A204.1 (cell line): ENCODE measurements around the gene MPHOSPH8.
"Not testable (repeated sequence)": the region's sequence is repeated elsewhere in the genome, so short reads cannot be mapped to it uniquely, and the experiment has no call there.

Source experiments
- FAIRE-seq: peaks from 2 replicates; lab custom pipeline; 2012; peaks lifted over from hg19 to GRCh38; lab: Jason Lieb, UNC

The MPHOSPH8 gene

DNA sequence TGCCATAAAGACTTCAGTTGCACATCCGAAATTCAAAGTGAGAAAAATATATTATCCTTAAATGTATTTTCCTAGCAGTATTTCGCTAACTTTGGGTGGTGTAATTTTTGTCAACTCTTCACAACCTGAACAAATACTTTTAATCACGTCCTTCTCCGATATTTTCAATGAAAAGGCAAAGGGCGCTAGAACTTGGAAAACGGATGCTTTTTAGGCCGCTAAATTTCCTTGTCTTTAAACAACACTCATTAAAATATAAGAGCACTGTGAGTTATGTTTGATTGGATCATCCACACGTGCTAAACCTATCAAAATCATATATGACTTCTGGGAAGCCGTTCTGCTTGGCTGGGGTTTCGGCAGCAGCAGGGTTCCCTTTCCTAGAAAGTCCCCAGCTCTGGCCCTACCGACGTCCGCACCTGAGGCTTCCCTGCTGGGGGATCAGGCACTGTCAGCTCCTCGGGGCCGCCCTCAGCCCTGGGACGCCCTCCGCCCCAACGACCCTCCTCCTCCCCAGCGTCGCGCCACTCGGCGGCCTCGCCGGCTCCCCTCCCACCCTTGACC lies 462 bp upstream of the MPHOSPH8 start:
- no peak for FAIRE-seq

DNA sequence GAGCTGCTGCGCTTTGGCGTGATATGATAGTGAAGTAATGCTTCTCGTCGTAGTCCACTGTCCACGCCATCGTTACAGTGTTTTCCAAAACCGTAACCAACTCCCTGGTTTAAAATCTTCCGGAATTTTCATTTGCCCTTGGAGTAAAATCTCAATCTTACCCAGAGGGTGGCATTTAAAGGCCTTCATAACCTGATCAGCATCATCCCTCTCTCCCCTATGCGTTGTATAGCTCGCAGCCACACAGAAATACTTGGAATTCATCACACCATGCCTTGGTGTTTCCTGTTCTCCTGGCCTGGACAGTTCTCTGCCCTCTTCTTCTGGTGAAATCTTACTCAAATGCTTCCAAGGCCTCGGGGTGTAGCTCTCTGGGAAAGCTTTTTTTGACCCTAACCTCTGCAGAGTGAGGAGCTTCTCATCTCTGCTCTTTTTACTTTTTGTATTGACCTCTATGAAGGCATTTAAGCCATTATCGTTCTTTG lies 839 bp downstream of the MPHOSPH8 start:
- FAIRE-seq, result no peak

DNA sequence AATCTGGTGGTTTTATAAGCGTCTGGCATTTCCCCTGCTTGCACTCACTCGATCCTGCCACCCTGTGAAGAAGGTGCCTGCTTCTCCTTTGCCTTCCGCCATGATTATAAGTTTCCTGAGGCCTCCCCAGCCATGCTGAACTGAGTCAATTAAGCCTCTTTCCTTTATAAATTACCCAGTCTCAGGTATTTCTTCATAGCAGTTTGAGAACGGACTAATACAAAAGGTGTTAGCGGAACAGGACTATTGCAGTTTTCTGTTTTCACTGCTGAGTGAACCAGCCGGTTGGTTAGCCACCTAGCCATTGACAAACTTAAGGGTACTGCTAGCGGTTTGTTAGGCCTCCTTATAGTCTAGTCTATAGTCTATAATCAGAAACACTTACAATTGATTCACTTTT lies 2.5 kb downstream of the MPHOSPH8 start:
- not testable (repeated sequence) for FAIRE-seq

DNA sequence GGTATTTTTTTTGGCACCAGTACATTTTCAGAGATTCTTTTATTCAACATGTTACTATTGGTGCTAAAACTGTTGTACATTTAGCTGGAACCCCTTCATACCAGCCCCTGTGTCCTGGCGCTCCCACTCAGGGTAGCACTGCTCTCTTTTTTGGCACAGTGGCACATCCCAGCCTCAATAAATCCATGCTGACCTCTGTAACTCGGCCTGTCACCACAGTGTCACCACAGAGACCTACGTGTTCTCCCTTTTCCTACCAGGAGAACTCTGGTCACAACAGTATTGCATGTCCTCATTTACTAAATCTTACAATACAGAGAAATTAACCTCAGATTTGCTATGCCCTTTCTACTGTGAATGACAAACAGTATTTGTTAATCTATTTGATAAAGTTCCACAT lies 10.2 kb downstream of the MPHOSPH8 start:
- no peak for FAIRE-seq

DNA sequence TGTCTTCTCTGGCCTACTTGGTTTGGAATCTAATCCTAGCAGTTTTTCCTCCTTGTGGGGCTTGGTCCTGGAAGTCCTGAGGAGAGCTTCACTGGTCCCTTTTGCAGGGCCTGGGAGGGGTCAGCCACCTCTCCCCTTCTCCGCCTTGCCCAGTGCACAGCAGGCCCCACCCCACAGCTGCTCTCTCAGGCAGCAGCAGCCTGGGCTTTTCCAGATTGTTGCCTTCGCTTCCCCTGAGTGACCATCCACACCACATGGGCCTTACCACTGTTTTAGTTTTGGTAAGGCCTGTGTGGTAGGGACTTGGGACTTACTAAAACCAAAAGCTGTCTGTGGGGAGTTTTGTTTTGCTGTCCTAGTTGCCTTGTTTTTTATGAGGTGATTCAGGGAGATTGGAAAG lies 11.5 kb downstream of the MPHOSPH8 start:
- FAIRE-seq, result no peak

DNA sequence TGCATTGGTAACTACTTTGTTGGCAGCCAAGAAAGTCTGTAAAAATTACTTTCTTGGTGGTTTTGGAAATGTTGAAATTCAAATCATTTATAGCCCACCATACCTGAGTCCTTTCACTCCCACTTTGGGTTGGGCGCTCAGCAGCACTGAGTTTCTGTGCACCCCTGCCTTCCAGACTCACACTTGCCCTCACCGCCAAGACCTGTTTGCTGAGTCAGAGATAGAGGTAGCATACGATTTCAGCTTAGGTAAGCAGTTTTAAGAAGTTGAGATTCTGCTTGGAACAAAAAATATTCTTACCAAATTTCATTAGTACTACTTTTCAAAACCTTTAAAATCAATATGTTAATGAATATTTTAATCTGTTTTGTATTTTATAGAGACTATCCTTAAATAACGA lies 12.6 kb downstream of the MPHOSPH8 start:
- no peak for FAIRE-seq

DNA sequence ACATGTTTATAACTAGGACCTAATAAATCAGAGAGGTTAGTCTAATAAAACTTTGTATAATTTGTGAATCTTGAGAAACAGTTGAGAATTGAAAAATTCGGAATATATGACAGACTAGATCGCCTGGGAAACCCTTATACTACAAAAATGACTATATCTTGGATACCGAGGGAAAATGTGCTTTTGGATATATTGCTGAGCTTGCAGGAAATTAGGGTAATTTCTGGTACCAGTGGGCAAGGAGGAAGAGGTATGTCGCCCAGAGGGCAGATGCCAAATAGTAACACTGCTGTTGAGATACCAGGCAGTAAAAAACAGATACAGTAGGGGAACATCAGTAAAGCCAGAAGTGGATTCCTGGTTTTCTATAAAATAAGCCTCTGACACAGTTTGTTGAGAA lies 17.3 kb downstream of the MPHOSPH8 start:
- FAIRE-seq, result no peak

DNA sequence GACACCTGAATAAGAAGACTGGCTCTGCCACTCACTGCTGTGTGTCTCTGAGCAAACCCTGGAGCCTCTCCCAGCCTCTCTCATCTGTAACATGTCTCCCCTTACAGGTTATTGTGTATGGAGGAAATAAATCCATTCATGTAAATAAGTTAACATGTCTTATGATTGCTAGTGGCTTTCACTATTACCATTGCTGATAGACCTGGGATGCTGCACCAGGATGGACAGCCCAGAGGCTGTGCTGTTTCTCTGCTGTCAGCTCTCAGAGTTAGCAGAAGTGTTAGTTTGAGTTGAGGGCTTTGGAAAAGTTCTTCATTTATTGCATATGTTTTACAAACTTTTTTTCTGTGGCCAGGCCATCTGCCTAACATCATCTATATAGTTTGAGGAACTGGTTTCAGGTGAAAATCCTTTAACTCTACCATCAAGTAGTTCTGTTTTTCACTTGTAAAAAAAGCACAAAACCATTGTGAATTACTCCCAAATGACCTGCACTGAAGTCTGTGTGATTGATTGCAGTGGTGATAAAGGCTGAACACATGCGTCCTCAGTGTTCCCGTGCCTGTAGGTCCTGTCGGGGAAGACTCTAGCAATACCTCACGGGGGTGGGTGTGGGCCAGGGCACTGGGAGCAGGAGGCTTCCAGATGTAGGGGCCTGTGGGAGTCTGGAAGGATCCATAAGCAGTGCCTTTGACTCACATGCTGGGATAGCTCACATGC lies 24.6 kb downstream of the MPHOSPH8 start:
- no peak for FAIRE-seq

DNA sequence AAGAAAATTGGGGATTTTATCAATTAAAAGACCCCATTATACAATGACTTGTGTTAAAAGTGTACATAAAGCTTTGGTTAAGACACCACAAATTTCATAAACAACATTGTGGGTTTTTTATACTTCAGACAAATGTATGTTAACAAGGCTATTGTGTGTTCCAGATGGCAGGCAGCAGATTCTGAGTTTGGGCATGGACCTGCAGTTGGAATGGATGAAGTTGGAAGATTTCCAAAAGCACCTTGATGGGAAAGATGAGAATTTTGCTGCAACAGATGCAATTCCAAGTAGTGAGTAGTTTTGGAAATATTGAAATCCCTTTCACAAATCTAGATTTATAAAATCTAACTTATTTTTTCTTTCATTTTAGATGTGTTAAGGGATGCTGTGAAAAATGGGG lies 25.4 kb downstream of the MPHOSPH8 start:
- FAIRE-seq, result no peak

DNA sequence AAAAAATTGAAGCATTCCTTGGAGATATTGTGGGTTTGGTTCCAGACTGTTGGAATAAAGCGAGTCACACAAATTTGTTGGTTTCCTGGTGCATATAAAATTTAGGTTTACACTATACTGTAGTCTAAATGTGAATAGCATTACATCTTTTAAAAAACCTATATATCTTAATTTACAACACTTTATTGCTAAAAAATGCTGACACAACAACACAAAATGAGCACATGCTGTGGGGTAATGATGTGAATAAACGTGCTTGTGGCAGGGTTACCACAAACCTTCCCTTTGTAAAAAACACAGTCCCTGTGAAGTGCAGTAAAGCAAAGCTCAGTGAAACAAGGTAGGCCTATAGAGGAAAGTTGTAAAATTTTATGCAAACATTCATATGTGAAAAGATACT lies 27.7 kb downstream of the MPHOSPH8 start:
- no peak for FAIRE-seq

DNA sequence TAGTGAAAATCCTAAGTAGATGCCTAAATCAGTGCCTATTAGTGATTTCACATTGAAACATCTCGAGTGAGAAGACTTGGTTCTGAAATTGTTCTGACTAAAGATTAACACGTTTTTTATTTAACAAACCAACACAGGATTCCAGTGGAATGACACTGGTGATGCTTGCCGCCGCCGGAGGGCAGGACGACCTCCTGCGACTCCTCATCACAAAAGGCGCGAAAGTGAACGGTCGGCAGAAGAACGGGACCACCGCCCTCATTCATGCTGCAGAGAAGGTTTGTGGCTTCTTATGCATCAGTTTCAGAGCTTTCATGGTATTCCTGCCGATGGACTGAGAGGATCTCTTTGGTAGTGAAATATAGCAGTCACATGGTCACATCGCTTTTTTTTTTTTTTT lies 28.1 kb downstream of the MPHOSPH8 start:
- no peak for FAIRE-seq

DNA sequence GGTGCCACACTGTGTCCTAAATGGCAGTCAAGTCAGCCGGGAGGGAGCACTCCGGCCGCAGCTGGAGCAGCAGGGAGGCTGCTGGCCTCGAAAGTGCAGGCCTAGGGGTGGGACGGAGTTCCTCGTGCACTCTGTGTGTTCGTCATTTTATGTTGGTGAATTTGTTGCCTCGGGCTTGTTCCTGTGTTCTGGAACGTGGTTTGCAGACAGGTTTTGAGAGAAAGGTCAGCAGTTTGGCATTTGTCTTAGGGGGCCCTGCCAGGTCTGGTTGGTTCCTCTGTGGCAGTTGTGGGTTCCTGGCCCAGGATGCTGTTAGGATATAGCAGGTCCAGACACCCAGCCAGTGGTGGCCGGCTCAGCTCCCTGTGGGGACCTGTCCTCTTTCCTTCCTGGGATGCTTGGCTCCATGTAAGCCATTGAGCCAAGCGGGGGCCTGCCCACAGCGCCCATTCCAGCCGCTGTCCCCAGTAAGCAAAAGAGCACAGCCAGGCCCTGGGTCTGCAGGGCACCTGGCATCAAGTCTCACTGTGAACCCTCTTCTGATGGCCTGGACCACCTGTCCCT lies 30.0 kb downstream of the MPHOSPH8 start:
- FAIRE-seq, result no peak

DNA sequence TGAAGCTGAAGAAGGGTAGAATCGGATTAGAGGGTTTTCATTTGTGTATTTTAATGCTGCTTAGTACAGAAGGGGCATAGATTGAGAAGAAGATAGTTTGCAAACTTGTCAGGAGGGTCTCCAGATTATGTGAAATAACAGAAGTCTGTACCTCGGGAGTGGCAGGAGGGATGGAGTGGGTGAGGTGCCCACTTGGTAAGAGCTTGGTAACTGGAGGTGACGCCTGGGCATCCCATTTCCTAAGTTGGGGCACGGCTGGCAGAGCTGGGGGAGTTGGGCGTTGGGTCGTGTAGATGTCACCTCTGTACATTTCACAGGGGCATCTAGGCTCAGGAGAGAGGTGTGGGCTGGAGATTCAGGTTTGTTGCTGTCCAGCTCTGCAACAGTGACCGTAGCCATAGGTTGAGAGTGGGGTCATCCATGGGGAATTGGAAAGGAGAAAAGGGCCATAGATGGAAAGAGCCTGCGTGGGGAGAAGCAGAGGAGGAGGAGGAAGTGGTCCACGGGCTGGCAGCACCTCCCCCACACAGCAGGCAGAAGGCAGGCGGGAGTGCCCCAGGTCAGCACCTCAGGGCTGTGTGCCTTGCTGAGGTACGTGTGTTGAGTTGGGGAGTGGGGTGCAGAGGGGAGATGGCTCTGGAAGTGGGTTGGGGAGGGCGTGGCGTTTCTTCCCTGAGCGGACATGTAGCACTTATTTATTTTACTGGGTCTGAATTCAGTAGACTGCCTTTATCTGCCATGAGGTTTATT lies 31.2 kb downstream of the MPHOSPH8 start:
- no peak for FAIRE-seq

DNA sequence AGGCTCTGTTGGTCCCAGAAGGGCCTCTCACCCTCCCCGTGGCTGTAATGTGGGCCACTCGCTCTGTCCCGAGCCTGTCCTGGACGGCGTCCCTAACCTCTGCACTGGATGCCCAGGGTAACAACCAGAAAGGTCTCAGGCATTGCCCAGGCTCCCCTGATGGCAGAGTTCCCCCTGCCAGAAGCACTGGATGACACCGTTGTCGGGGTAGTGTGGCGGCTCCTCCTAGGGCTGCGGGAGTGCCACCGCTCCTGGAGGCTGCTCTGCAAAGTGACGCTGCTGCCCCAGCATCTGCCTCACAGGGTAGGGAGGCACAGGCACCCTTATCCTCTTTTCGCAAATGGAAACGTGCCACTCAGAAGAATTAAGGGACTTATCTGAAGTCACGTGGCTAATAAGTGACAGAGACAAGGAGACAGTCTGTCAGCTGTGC lies 32.0 kb downstream of the MPHOSPH8 start:
- FAIRE-seq, result no peak

DNA sequence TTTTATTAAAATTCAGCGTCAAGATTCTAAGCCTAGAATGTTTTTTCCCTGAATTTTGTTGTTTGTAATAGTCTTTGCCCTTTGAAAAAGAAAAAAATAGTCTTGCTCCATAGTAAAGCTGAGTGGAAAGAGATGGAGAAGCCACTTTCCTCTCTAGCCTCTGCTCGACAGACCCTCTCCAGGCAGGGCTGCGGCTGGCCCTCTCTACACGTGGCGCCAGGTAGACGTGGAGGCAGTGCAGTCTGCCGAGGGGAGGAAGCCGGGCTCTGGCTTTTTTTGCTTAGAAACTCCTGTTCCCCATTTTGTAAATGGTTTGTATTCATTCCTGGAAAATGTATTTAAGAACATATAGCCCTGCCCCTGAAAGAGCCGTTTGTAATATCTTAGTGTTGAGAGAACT lies 35.3 kb downstream of the MPHOSPH8 start:
- no peak for FAIRE-seq

DNA sequence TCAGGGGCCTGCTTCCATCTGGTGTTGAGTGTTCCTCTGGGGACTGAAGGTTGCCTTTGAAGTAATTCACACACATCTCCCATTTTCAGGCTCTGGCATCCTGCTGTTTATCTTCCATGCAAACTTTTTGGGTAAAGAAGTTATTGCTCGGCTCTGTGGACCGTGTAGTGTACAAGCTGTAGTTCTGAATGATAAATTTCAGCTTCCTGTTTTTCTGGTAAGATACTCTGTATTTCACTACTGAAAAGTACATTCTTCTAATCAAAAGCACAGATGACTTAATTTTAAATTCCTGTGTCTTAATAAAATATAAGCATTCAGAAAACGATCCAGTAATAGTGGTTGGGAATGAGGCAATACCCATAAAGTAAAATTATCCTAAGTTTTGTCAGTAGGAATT lies 36.7 kb downstream of the MPHOSPH8 start:
- FAIRE-seq, result no peak

DNA sequence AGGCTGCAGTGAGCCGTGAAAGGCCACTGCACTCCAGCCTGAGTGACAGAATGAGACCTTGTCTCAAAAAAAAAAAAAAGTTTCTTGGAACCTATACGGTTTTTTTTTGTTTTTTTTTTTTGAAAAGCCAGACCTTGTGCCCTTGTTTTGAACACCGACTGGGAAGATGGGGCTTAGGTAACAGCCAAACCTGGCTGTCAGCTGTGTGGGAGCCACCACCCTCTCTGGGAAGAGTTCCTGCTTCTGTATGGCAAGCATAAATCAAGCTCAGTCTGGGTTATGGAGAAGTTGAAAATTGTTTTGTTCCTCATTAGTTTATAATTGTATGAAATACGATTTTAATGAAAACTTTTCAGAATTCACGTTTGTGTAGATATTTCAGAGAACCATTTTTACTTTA lies 39.5 kb downstream of the MPHOSPH8 start:
- FAIRE-seq, result no peak

DNA sequence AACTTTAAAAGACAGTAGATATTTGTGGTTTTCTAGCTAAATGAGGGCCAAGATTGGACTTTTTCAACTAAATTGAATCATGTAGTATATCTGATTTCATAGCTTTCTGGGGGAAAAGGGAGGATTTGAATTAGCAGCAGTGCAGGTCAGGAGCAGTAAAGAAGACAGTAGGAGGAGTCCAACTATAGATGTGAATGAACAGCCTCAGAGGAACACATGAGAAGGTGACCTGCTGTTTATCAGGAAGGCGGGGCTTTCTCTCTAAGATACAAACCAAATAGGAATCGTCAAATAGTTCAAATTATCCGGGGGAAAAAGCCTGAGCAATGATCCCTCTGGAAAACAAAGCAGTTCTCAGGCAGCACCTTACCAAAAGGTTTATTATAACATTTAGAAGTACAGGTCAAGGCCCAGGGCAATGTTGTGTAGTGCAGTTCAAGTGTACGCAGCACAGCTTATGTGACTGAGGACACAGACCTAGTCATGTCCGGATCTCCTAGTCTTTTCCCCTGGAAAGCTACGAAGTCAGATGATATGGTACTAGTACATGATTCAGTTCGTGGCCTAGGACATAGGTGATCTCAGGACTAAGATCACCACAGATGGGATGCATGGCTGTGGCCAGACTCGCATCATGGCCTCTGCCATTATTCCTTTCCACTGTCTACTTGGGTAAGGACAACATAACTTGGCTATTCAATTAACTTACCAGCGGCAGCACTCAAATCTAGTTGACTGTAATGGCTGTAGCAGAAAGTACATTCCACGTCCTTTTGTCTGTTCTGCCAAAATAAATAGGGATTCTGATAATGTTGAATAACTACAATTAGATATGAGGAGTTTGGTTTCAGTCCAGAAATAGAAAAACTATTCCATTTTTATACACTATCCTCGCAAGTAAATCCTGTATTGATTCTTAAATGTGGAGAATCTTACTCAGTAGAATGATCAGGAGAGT lies 40.3 kb downstream of the MPHOSPH8 start:
- FAIRE-seq, result no peak

DNA sequence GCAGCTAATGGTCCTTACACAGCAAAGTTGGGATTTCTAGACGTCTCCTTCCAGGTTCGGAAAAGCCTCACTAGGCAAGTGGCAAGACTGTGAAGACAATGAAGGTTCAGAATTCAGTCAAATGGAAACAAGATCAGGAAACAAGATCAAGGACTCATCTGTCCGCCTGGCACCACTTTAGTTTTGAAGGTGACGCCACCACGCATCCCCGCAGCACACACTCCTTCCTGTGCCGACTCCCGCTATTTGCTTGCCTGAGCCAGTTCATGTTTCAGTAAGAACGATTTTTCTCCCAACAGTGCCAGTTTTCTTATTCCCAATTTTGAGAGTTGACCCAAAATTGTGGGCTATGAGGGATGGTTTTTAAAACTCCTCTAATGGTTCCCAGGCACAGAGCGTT lies 41.4 kb downstream of the MPHOSPH8 start:
- no peak for FAIRE-seq

DNA sequence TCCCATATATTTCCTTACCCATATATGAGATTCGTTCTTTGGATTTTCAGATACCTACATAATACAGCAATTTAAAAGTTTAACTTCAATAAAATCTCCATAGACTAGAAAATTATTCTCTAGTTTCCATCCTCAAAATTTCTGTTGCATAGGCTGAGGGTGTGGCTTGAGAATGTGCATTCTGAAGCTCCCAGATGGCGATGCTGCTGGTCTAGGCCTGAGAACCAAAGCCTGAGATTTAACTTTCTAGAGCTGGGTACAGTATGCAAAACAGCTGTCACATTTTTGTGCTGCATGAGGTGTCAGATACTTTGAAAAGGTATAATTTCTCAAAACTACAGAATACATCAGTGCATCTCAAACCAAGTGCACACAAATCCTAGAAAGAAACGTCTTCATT lies 42.7 kb downstream of the MPHOSPH8 start:
- FAIRE-seq, result no peak

DNA sequence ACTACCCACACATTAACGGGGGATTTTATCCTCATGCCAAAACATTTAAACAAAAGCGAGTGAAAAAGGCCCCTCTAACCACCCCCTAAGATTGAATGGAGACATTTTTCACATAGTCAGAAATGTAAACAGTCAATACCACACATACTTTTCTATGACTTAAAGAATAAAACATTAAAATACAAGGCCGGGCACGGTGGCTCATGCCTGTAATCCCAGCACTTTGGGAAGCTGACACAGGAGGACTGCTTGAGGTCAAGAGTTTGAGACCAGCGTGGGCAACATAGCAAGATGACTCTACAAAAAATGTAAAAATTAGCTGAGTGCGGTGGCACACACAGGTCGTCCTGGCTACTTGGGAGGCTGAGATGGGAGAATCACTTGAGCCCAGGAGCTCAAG lies 47.3 kb downstream of the MPHOSPH8 start:
- FAIRE-seq, result no peak

DNA sequence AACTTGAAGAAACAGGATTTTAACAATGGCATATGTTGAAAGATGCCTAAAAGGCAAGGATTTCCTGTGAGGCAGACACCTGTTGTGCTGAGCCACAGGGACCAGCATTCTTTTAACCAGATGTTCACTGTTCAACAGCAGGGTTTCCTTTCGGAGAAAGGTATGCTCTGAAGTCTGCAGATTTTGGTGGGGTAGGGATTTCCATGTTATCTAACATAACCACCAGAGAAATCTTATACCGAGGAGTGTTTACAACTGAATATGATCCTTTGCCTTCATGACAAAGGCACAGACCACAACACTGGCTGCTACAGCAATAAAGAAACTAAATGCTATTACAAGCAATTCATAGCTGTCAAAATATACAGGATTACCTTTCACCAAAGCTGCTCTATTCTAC lies 48.1 kb downstream of the MPHOSPH8 start:
- FAIRE-seq, result no peak
